Measurements from ENCODE around the gene VWA3B.

VWA3B gene

GRCh38 chr2:98219152-98219551 lies 132.2 kb downstream of the VWA3B start:
- no peak for DNase-seq (ENCODE audit: low spot score)
- ChIA-PET CTCF (interaction anchor here (0.8 kb wide), 1 partner anchor 215 kb away, joined by 4 read pairs; no protein-coding TSS in a partner anchor), POLR2A (ENCODE audit: low non-redundant PET) (no interaction called here)
- H3K27ac ChIP-seq, result no peak overlapping the region
- no peak for TF ChIP-seq CTCF (conservative IDR thresholded peaks at IDR 0.05; ENCODE audit: low read depth)

GRCh38 chr2:98233941-98234340 lies 147.0 kb downstream of the VWA3B start:
- ChIA-PET CTCF (interaction anchor here (0.6 kb wide), 1 partner anchor 168 kb away, joined by 3 read pairs; no protein-coding TSS in a partner anchor), POLR2A (ENCODE audit: low non-redundant PET) (no interaction called here)
- TF ChIP-seq CTCF (conservative IDR thresholded peaks at IDR 0.05; ENCODE audit: low read depth), result no peak
- DNase-seq (ENCODE audit: low spot score), result no peak
- no peak overlapping the region for H3K27ac ChIP-seq

GRCh38 chr2:98234776-98235175 lies 147.8 kb downstream of the VWA3B start:
- H3K27ac ChIP-seq, result no peak overlapping the region
- no peak for TF ChIP-seq CTCF (conservative IDR thresholded peaks at IDR 0.05; ENCODE audit: low read depth)
- DNase-seq (ENCODE audit: low spot score), result no peak
- ChIA-PET POLR2A (ENCODE audit: low non-redundant PET) (no interaction called here), CTCF (interaction anchor here (0.6 kb wide), 1 partner anchor 1147 kb away, joined by 3 read pairs; no protein-coding TSS in a partner anchor)

- ChIA-PET POLR2A (ENCODE audit: low non-redundant PET) (no interaction called here), CTCF (interaction anchor here (0.8 kb wide), 1 partner anchor 121 kb away, joined by 3 read pairs; no protein-coding TSS in a partner anchor)
- no peak for TF ChIP-seq CTCF (conservative IDR thresholded peaks at IDR 0.05; ENCODE audit: low read depth)
- no peak for DNase-seq (ENCODE audit: low spot score)
- no peak overlapping the region for H3K27ac ChIP-seq
These were observed 150.0 kb downstream of the VWA3B start for GRCh38 chr2:98236935-98237334.

- TF ChIP-seq CTCF (conservative IDR thresholded peaks at IDR 0.05; ENCODE audit: low read depth), result no peak
- ChIA-PET CTCF (interaction anchor here (0.6 kb wide), 1 partner anchor 214 kb away, joined by 6 read pairs; no protein-coding TSS in a partner anchor), POLR2A (ENCODE audit: low non-redundant PET) (no interaction called here)
- DNase-seq (ENCODE audit: low spot score), result no peak
- H3K27ac ChIP-seq, result no peak overlapping the region
These were observed 153.9 kb downstream of the VWA3B start for GRCh38 chr2:98240786-98241398.

- POLR2A ChIA-PET (ENCODE audit: low non-redundant PET), result no interaction called here
- CTCF ChIA-PET, result interaction anchor here (0.6 kb wide), 1 partner anchor 215 kb away, joined by 6 read pairs; no protein-coding TSS in a partner anchor
These were observed 154.6 kb downstream of the VWA3B start for GRCh38 chr2:98241592-98241991.

More at GRCh38 chr2:98241592-98241991, 154.6 kb downstream of the VWA3B start:
- no peak for TF ChIP-seq CTCF (conservative IDR thresholded peaks at IDR 0.05; ENCODE audit: low read depth)
- no peak overlapping the region for H3K27ac ChIP-seq
- no peak for DNase-seq (ENCODE audit: low spot score)

Data from RWPE1 (cell line).